ENCODE measurements around the gene ARID2.

ARID2 gene

DNA sequence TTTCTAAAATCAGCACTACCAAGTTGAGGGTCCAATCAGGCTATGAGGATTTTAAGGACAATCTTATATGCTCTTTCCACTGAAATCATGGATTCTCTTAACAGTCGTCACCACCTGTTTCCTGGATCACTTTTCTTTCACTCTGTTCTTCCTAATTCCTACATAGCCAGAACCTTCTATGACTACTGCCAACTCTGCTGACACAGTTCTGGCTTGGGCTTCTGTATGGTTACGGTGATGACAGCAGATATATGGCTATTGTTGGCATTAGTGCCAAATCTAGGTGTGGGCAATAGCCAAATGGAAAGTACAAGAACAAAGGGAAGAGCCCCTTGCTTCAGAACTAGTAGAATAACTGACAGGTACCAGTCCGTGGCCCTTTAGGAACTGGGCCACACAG lies 124.0 kb downstream of the ARID2 start:
- no peak for DNase-seq (ENCODE audit: low read depth)

DNA sequence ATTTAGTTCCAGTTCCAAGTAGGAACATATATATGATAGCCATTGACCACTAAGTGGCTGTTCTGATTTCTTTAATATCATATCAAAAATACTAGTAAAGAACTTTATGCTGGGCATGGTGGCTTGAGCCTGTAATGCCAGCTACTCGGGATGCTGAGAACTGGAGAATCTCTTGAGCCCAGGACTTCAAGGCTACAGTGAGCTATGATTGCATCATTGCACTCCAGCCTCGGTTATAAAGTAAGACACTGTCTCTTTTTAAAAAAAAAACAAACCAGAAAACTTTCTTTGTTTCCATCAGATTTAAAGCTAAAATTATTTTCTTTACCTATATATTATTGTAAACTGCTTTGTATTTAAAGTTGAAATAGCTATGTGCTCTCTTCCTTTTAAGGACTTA lies 133.8 kb downstream of the ARID2 start:
- DNase-seq (ENCODE audit: low read depth), result no peak

DNA sequence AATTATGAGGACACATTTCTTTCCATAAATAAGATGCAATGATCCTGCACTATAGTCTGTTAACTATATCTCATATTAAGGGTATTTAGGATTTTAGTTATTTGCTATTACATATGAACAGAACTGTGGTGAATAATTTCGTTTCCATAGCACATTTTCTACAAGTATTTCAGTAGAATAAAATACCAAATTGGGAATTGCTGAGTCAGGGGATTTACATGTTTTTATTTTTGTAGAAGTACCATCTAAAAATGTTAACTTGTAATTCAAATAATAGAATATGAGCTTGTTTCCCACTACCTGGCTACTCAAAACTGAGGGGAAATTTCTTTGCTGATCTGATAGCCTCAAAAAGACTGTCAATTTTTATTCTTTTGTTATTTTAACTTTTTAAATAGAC lies 136.8 kb downstream of the ARID2 start:
- DNase-seq (ENCODE audit: low read depth), result no peak

DNA sequence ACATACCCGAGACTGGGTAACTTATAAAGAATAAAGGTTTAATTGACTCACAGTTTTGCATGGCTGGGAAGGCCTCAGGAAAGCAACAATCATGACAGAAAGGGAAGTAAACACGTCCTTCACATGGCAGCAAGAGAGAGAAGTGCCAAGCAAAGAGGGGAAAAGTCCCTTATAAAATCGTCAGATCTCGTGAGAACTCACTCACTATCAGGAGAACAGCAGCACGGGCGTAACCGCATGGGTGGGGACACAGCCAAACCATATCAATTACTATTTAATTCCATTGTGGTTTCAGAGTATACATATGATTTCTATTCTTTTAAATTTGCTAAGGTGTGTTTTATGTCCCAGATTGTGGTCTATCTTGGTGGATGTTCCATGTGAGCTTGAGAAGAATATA lies 142.9 kb downstream of the ARID2 start:
- DNase-seq (ENCODE audit: low read depth), result no peak

DNA sequence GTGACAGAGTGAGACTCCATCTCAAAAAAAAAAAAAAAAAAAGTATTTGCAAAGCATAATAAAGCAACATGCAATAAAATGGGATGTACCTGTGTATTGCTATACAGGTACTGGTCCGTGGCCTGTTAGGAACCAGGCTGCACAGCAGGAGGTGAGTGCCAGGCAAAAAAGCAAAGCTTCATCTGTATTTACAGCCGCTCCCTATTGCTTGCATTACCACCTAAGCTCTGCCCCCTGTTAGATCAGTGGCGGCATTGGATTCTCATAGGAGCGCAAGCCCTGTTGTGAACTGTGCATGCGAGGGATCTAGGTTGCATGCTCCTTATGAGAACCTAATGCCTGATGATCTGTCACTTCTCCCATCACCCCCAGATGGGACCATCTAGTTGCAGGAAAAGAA lies 147.6 kb downstream of the ARID2 start:
- no peak for DNase-seq (ENCODE audit: low read depth)

GRCh38 chr12:45878630-45879255 lies 149.2 kb downstream of the ARID2 start:
- no peak for DNase-seq (ENCODE audit: low read depth)

GRCh38 chr12:45879363-45879895 lies 149.9 kb downstream of the ARID2 start:
- DNase-seq (ENCODE audit: low read depth), result no peak

DNA sequence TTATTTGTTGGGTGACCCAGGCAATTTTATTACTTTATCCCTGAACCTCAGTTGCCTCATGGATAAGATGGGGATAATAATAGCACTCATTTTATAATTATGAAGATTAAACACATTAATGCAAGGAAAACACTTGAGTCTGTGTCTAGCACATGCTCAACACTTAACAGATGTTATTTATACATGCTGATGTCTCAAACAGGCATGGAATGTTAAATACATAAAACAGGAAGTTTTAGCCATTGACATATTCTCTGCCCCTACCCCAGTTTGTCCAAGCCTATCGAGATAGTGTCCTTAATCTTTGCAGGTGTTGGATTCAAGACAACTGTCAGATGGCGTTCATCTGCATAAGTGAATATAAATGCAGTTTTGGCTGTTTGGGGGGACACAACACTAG lies 151.0 kb downstream of the ARID2 start:
- DNase-seq (ENCODE audit: low read depth), result no peak

DNA sequence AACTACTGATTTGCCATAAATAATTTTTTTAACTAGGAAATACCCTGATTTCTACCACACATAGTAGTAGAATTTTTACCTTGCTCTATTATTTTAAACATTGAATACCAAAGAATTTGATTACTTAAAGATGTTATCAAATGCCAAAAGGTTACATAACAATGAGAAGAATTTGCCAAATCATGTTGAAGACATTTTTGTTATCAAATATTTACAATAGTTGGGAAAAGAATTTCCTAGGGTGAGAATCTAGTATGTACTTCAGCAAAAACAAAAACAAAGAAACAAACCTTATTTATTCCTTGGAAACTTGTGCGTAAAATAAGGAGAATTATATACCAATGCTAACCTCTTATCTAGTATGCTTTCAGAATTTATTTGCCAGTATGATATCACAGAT lies 153.7 kb downstream of the ARID2 start:
- no peak for DNase-seq (ENCODE audit: low read depth)

DNA sequence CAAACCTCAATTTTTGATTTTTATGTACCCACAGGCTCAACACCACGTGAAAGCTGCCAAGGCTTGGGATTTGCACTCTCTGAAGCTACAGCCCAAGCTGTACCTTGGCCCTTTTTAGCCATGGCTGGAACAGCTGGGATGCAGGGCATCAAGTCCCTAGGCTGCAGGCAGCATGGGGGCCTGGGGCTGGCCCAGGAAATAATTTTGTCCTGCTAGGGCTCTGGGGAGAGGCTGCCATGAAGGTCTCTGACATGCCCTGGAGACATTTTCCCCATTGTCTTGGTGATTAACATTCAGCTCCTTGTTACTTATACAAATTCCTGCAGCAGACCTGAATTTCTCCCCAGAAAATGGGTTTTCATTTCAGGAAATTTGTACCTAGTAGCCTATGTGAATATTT lies 157.2 kb downstream of the ARID2 start:
- DNase-seq (ENCODE audit: low read depth), result no peak

GRCh38 chr12:45887544-45887943 lies 158.0 kb downstream of the ARID2 start:
- DNase-seq (ENCODE audit: low read depth), result no peak

DNA sequence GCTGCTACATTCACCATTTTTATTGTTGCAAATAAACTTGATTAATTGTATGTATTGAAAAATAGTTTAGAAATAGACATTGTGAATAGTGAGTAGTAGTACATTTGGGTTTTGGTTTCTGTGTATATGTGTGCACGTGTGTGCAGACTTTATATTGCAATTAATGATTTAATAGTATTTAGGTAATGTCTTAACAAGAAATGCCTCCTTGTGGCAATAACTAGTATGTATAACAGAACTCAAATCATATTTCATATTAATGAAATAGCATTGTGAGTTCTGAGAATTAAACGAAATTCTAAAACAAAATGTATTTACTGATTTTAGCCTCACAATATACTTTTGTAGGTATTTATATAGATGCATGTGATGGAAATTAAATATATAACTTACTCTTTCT lies 160.8 kb downstream of the ARID2 start:
- DNase-seq (ENCODE audit: low read depth), result no peak

- no peak for DNase-seq (ENCODE audit: low read depth)
Observed at GRCh38 chr12:45893240-45893639, 163.7 kb downstream of the ARID2 start.

DNA sequence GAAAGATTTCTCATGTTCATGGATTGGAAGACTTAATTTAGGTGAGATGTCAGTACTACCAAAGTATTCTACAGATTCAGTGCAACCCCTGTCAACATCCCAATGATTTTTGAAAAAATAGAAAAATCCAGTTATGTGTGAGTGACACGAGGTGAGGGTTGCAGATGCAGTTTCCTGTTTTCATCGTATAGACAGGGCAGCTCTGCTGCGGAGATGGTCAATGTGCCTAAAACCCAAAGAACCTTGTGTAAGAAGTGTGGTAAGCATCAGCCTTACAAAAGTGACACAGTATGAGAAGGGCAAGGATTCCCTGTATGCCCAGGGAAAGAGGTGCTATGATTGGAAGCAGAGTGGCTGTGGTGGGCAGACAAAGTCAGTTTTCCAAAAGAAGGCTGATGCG lies 166.5 kb downstream of the ARID2 start:
- DNase-seq (ENCODE audit: low read depth), result no peak

DNA sequence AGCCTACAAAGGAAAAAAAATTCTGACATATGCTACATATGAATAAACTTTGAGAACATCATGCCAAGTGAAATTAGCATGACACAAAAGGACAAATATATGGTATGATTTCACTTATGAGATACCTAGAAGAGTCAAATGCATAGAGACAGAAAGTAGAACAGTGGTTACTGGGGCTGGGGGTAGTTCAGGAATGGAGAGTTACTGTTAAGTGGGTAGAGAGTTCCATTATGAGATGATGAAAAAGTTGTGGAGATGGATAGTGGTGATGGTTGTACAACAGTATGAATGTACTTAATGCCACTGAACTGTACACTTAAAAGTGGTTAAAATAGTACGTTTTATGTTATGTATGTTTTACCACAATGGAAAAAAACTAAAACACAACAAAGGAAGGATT lies 168.6 kb downstream of the ARID2 start:
- DNase-seq (ENCODE audit: low read depth), result no peak

DNA sequence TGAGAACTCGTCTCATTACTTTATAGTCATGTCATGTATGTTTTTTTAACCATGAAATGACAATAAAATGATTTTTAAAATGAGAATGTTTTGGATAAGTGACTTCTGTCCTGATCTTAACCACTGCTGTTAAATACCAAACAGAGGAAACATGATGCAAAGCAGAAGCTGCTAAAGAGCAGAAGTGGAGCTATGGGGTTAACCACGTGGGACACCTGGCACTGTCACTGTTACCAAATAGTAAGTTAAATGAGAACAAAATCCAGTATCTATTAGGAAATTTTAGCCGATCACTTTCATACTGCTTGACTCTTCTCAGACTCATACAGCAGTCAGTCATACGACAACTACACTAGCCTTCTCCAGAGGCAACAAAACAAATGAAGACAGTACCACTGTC lies 178.4 kb downstream of the ARID2 start:
- DNase-seq (ENCODE audit: low read depth), result no peak

DNA sequence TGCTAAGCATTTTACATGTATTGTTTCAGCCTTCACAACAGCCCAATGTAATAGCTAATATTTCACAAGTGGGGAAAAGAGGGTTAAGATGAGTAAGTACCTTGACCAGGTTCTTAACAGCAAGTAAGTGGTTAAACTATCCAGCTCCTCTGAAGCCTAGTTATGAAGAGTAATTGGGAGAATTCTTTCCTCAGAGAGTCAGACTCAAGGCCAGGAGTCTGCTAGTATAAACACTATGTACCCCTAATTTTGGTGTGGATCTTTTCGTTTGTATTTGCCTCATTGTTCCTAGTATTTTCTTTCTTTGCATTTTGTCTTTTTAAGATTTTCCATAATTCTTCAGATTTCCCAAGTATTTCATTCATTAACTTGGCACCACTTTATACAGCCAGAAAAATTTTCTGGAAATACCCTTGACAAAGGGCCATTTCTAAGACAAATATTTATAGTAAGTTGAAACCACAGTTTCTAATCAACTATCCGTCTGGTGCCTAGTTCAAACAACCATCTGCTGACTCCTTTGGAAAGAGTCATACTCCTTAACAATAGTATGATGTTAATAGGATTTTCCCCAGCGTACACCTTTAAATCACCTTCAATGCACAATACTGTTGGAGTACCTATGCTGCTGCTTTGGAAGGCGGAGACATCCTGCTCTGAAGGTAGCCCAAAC lies 179.7 kb downstream of the ARID2 start:
- no peak for DNase-seq (ENCODE audit: low read depth)

DNA sequence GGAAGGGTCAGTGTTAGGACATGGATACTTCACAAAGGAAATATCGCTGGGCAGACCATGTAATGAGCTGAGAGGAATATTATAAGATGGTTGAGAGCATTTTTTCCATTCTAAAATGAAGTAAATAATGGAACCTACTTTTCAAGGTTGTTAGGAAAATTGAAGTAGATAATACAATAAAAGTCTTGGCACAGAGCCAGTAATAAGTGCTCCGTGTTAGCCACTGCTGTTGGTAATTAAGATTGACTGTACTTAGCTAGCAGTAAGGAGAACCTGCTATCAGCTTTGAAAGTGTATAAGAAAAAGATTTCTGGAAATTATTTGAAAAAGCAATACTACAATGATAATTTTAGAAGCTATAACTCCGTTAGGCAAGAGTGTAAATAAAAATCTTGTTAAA lies 183.3 kb downstream of the ARID2 start:
- DNase-seq (ENCODE audit: low read depth), result no peak

- no peak for DNase-seq (ENCODE audit: low read depth)
Observed at GRCh38 chr12:45913631-45914030, 184.1 kb downstream of the ARID2 start.

DNA sequence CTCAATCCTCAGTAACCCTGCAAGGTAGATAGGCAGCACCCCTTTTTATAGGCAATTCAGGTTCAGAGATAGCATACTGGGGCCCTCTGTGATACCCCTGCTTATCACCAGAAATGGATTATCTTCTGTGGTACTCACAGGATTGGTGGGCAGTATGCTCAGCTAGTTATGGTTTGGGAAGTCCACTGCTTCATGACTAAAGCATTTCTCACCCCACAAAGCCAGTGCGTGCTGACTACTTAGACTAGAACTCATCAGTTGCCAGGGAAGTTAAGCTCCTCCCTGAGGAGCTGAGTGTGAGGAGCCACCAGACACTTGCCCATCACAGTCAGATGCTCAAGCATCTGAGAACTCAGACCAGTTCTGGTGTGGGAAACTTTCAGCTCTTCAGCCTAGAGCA lies 184.6 kb downstream of the ARID2 start:
- peak; percentile 20 for DNase-seq (ENCODE audit: low read depth)

- no peak for DNase-seq (ENCODE audit: low read depth)
Observed at GRCh38 chr12:45915405-45915804, 185.9 kb downstream of the ARID2 start.

GRCh38 chr12:45918818-45919217 lies 189.3 kb downstream of the ARID2 start:
- no peak for DNase-seq (ENCODE audit: low read depth)

- DNase-seq (ENCODE audit: low read depth), result no peak
Observed at GRCh38 chr12:45928309-45928708, 198.8 kb downstream of the ARID2 start.

DNA sequence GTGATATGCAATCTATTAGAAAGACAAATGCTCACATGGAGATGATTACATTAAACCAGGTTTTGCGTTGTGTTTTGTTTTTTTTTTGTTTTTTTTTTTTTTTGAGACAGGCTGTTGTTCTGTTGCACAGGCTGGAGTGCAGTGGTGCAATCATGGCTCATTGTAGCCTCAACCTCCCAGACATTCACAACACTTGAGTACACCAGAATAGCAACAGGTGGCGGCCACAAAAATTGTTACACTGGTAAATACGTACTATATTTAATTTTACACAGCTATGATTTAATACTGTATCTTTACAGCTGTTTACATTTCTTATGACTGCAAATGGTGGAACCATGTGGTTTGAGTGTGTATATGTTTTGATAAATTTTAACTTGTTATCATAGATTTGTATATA lies 200.9 kb downstream of the ARID2 start:
- no peak for DNase-seq (ENCODE audit: low read depth)
